Calu3 (cell line): ENCODE results near the gene KCNIP4. TPM values are rescaled to one million over a fixed set of nuclear protein-coding genes. Genes with fewer than 3 reads are reported as not detected.

Source experiments
- BruUV-seq: library from RNA; stranded (reverse); fragments of 400-500 nt; replicated peaks from 2 replicates; lab custom pipeline; 2021; lab: Mats Ljungman, UMichigan
- CTCF ChIA-PET: fragments of 300-600 bp; sonication (Branson Sonifier 250); formaldehyde crosslinking; loops from one replicate; lab custom pipeline; 2022; ENCODE audit warnings: antibody characterized with exemption; lab: Charles Lee
- DNase-seq: peaks from one replicate; pipeline ENCODE4 v3.0.0; 2022
- H3K27ac Mint-ChIP-seq: one replicate; pipeline ENCODE4 v1.8.0; 2022; ENCODE audit warnings: mixed read lengths; ENCODE audit not compliant: unreplicated experiment
- H3K27me3 Mint-ChIP-seq: one replicate; pipeline ENCODE4 v1.8.0; 2022; ENCODE audit warnings: mixed read lengths; ENCODE audit not compliant: unreplicated experiment
- H3K36me3 Mint-ChIP-seq: one replicate; pipeline ENCODE4 v1.8.0; 2022; ENCODE audit warnings: mild to moderate bottlenecking, moderate library complexity, mixed read lengths; ENCODE audit not compliant: insufficient read depth, unreplicated experiment
- H3K4me1 Mint-ChIP-seq: one replicate; pipeline ENCODE4 v1.8.0; 2022; ENCODE audit warnings: mild to moderate bottlenecking, low read depth, mixed read lengths; ENCODE audit not compliant: unreplicated experiment
- H3K4me3 Mint-ChIP-seq: one replicate; pipeline ENCODE4 v1.8.0; 2022; ENCODE audit warnings: mild to moderate bottlenecking, low read depth, moderate library complexity, mixed read lengths; ENCODE audit not compliant: unreplicated experiment
- H3K9me3 Mint-ChIP-seq: one replicate; pipeline ENCODE4 v1.8.0; 2022; ENCODE audit warnings: low read depth, mixed read lengths; ENCODE audit not compliant: unreplicated experiment
- CTCF ChIP-seq: fragments of 200-600 bp; IDR thresholded peaks from one replicate; pipeline ENCODE4 v1.8.0; 2022; ENCODE audit warnings: antibody characterized with exemption; ENCODE audit not compliant: unreplicated experiment
- intact Hi-C: fragments of 100-400 bp; cut with micrococcal nuclease; formaldehyde crosslinking; loops from one replicate; pipeline ENCODE4 v1.10.0; 2022; ENCODE audit not compliant: unreplicated experiment
- total RNA-seq: library from RNA; stranded (reverse); gene quantifications from 2 replicates; pipeline ENCODE4 v1.2.3, GENCODE V29; 2022

KCNIP4 gene
- total RNA-seq, 1 experiment from 2014 or later = not detected

- peak; percentile 16 for DNase-seq
- Mint-ChIP-seq H3K9me3 (no peaks in the 10 kb centered on the region), H3K27me3 (no peaks in the 10 kb centered on the region), H3K4me3 (no peak overlapping the region), H3K36me3 (no peaks in the 10 kb centered on the region), H3K27ac (no peak overlapping the region), H3K4me1 (no peaks in the 10 kb centered on the region)
- no TSS peak for BruUV-seq
- no peak for TF ChIP-seq CTCF
- intact Hi-C loops = no loop called here
- CTCF ChIA-PET = no interaction called here
These were observed 118.3 kb downstream of the KCNIP4 start for GRCh38 chr4:21830272-21830671.

DNA sequence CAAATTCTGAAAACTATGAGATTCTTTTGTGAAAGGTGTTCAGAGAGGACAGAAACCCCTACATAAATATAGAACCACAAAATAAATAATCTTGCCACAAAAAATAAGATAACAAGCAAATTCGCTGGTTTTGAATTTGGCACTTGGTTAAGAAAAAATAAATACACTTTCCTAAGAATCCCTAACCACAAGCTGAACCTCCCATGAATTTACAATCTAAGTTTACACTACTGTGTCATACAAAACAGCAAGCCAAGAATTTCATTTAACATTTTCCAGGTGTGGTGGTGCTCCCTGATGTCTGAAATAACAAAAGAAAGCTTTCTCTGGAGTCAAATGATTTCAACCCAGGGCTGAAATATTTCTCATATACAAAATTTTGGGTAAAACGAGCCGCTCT lies 121.0 kb downstream of the KCNIP4 start:
- Mint-ChIP-seq H3K27ac (no peak overlapping the region), H3K9me3 (no peaks in the 10 kb centered on the region), H3K4me3 (no peak overlapping the region), H3K27me3 (no peaks in the 10 kb centered on the region), H3K4me1 (no peaks in the 10 kb centered on the region), H3K36me3 (no peaks in the 10 kb centered on the region)
- intact Hi-C loops = no loop called here
- no TSS peak for BruUV-seq
- DNase-seq = no peak
- TF ChIP-seq CTCF = no peak
- CTCF ChIA-PET = no interaction called here

- H3K27ac Mint-ChIP-seq = no peak overlapping the region
- H3K4me3 Mint-ChIP-seq = no peak overlapping the region
- intact Hi-C loops = no loop called here
- CTCF ChIA-PET = no interaction called here
- no peaks in the 10 kb centered on the region for H3K4me1 Mint-ChIP-seq
- no TSS peak for BruUV-seq
- no peaks in the 10 kb centered on the region for H3K27me3 Mint-ChIP-seq
- DNase-seq = no peak
- no peaks in the 10 kb centered on the region for H3K9me3 Mint-ChIP-seq
- TF ChIP-seq CTCF = no peak
- no peaks in the 10 kb centered on the region for H3K36me3 Mint-ChIP-seq
These were observed 122.5 kb downstream of the KCNIP4 start for GRCh38 chr4:21826071-21826470.

DNA sequence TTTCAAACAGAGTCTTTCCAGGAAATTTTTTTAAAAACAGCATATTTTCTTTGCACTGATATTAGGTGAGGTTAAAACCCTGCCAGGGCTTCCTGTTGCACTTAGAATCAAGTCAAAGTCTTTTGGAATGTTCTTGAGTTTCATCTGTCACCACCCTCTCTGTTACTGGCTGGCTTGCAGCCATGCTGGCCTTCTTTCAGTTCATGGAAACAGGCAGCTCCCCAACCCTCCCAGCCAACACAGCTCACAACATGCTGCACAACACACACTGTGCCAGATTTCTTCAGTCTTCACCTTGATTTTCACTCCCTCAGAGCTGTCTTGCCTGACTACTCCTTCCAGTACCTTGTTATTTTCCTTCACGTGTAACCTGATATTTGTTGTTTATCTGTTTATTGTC lies 129.5 kb downstream of the KCNIP4 start:
- CTCF ChIA-PET = no interaction called here
- H3K9me3 Mint-ChIP-seq = peaks cover 5% of the 10 kb centered on the region
- no peak for DNase-seq

More for the DNA sequence above, 129.5 kb downstream of the KCNIP4 start:
- TF ChIP-seq CTCF = no peak
- Mint-ChIP-seq H3K27ac (no peak overlapping the region), H3K27me3 (no peaks in the 10 kb centered on the region), H3K36me3 (no peaks in the 10 kb centered on the region), H3K4me3 (no peak overlapping the region), H3K4me1 (no peaks in the 10 kb centered on the region)
- BruUV-seq = no TSS peak
- intact Hi-C loops = no loop called here
